ENCODE measurements around the gene FAM185A.

GRCh38 chr7:102817616-102818573, 69.1 kb downstream of the FAM185A start:
- no peak for TF ChIP-seq EP300 (IDR thresholded peaks at IDR 0.05)
- TF ChIP-seq POLR2A (IDR thresholded peaks at IDR 0.05): no peak
- TF ChIP-seq CTCF (IDR thresholded peaks at IDR 0.05): no peak
